Measurements from ENCODE around the gene KLK13.

KLK13 gene, protein sequence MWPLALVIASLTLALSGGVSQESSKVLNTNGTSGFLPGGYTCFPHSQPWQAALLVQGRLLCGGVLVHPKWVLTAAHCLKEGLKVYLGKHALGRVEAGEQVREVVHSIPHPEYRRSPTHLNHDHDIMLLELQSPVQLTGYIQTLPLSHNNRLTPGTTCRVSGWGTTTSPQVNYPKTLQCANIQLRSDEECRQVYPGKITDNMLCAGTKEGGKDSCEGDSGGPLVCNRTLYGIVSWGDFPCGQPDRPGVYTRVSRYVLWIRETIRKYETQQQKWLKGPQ

DNA sequence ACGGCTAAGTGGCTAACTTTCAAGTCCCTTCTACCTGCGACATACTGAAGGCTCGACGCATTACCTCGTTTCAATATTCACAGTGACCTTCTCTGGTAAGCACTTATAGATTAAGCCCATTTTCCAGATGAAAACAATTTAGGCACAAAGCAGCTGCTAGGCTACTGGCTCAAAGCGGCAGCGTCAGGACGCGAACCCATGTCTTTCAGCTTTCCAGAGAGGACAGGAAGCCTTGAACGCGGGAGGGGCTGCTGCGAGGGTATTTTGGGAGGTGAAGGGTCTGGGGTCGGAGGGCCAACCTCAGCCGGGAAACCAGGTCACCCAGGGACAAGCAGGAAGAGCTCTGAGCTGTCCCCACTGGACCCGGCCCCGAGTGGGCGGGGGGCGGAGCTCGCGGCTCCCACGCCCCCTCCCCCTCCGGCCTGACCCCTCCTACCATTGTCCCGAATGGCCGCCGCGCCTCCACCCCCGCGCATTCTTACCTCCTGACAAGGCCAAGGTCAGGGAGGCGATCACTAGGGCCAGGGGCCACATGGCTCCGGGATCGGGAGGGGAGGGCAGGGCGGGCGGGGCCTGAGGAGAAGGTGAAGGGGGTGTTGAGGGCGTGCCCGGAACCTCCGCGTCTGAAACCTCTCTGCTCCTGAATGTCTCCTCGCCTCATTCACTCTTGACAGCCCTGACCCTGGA is at the start of gene KLK13:
KLK13 (minus strand) TSS at position 559 of the 687 bp plus-strand sequence; CDS start at position 534, 25 bp downstream.
- no peak for DNase-seq

DNA sequence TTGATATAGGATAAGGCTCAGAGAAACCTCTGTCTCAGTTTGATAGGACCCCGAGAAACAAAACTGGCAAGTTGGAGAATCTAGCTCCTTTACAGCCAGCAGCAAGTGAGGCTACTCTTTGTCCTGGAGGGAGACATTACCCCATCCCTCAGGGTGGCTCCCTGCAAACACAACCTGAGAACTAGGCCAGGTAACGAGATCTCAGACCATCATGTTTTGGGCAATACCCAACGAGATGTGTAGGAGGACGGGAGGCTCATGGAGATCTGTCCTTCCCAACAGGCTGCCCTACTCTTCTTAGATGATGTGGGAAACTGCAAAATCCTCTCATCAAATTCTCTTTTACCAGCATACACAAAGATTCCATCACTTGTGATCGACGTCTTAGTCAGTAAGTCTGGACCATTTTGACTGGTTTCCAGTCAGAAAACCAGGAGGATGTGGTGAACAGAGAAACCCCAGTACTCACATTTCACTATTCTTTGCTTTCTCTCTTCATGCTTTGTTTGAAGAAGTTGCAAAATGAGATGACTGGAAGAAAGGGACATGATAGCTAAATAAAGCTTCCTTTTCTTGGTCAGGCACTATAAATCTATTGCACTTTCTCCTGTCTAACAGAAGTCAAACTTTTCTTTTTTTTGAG is 49.3 kb upstream of the KLK13 start:
- DNase-seq, result no peak

DNA sequence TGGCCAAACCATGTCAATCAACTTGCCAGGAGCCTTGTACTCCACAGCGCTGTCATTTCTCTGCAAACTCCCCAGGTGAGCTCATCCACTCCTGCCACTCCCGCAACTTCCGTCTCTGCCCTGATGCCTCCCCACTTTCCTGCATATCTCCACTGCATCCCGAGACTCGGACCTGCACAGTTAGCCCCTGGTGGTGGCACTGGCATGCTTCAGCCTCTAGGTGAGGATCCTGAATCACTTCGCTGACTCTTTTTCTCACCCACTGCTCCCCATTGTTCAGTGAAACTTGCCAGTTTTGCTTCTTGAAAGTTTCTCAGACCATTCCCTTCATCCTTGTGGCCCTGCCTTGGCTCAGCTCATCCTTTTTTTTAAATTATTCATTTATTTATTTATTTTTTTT is 46.7 kb upstream of the KLK13 start:
- no peak for DNase-seq

DNA sequence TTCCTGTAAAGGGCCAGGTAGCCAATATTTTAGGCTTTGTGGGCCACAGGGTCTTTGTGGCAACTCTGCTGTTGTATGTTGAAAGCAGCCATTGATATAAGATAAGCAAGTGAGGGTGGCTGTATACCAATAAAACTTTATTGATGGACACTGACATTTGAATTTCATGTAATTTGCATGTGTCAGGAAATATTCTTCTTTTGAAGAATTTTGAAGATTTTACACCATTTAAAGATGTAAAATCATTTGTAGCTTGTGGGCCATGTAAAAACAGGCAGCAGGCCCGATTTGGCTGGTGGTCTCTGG is 45.7 kb upstream of the KLK13 start:
- DNase-seq, result no peak

DNA sequence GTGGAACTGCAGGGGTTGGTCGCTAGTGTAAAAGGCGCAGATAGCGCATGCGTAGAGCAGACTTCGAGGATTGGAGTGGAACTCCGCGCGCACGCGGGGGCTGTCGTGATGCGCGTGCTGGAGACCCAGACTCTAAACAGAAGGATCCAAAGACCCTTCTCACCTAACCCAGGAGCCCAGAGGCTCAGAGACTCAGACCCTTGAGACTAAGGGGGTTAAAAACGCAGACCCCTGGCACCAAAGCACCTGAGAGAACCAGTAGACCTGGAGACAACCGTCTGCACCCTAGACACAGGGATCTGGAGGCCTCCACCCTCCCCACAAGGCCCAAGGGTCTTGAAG is 43.9 kb upstream of the KLK13 start:
- no peak for DNase-seq

DNA sequence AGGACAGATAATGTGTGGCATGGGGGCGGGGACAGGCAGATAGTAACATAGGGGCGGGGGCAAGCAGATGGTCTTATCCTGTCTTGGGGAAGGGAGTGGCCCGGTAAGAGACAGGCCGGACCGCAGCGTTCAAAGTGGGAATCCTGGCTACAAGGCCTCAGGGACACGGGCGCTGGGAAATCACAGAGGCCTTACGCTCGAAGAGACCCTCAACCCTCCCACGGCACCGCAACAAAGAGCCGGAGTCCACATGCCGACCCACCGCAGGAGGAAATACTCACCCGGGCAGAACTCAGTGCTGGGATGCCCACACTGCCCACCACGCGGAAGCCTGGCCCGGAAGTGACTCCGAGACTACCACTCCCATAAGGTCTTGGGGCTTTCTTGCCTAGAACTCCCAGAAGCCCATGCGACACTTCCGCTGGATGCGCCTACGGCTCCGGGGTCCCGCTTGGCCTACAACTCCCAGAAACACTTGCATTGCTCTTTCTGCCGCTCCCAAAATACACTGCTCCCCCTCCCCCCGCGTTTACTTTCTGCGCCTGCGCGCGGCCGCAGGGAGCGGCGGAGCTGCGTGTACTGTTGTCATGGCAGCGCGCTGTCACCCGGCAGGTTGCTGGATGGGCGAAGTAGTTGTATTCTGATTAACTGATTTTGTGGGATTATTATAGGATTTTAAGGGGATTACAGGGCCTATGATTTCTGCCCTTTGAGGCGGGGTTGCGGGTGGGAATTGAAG is 43.3 kb upstream of the KLK13 start, which contains the start of gene CTU1:
CTU1 (minus strand) TSS at position 344 of the 739 bp plus-strand sequence. CDS start 3,840 bp downstream, outside the sequence.
- peak; percentile 98 for DNase-seq

DNA sequence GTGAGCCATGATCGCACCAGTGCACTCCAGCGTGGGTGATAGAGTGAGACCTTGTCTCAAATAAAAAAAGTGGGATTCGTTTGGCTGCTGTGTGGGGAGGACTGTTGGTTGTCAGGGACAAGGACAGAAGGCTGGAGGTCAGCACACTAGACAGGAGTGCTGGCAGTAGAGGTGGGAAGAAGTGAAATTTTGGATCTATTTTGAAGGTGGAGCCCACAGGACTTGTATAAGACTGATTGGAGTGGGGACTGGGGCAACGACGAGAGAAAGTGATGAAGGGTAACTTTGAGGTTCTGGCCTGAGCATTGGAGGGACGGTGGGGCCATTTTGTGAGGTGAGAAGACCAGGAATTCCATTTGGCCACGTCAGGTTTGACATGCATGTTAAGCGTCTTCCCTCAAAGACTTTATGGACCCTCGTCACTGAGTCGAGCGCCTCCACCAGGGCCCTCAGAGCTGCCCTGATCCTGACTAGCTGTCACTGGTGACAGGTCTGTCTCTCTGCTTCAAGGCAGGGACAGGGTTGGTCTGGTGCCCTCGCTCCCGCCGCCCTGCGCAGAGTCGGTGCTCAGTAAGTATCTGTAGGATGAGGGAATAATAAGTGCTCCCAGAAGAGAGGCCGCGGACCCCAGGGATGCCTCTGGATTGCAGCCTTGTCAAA is 42.6 kb upstream of the KLK13 start:
- no peak for DNase-seq

DNA sequence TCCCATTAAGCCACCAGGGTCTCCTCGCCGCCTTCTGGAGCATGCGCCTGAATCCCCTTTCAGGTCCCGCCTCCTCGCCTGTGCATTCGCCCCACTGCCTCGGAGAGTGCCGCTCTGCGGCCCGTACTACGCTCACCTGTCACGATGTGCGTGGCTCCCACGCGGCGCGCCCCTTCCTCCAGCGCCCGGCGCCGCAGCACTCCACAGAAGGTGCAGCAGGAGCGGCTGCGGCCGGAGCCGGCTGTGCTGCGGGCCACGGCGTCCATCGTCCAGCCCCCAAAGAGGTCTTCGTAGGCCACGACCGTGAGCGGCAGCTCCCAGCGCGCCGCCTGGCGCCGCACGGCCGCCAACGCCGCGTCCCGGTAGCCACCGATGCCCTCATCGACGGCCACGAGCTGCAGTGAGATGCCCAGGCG is 39.0 kb upstream of the KLK13 start:
- no peak for DNase-seq

DNA sequence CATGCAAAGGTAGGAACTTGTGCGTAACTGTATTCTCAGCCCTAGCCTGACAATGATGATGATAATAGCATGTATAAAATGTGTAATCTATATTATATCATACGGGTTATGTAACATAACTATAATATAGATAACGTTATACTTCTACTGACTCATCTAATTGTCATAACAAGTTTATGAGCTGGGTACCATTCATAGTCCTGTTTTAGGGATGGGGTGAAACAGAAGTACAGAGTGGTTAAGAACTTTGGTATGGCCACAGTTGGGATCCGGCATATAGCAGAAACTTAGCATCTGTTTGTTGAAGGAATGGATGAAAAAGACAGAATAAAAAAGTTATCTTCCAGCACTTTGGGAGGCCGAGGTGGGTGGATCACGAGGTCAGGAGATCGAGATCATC is 38.1 kb upstream of the KLK13 start:
- DNase-seq, result no peak

DNA sequence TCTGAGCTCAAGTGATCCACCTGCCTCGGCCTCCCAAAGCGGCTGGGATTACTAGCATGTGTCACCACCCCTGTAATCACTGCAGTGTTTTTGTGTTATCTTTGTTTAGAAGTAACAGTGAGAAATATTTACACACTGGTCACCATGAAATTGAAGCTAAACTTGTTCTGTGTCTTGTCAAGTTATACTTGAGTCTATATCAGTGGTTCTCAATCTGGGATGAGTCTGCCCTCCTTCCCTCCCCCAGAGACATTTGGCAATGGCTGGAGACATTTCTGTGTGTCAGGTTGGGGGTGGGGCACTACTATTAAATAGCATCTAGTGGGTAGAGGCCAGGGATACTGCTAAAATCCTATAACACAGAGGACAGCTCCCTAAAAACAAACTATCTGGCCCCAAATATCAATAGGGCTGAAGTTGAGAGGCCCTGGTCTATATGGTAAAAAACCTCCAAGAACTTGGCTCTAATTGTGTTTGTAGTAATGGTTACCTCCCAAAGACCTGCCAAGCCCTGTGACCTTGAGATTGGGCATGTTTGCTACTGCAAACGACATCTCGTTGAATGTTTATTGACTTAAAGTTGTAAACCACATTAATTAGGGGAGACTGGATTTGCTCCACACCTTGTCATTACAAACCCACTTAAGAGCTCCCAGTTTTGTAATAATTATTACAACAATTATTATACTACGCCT is 36.4 kb upstream of the KLK13 start:
- DNase-seq, result no peak

DNA sequence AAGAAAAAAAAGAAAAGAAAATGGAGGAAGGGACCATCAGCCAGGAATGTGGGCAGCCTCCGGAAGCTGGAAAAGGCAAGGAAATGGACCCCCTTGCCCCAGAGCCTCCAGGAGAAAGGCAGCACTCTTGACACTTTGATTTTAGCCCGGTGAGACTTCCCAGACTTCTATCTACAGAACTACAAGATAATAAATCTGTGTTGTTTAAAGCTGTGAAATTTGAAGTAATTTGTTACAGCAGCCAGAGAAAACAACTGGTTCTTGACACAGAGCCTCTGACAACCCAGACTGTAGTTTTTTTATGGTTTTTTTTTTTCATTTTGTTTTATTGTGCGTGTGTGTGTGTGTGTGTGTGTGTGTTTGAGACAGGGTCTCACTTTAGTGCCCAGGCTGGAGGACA is 35.7 kb upstream of the KLK13 start:
- DNase-seq, result no peak

DNA sequence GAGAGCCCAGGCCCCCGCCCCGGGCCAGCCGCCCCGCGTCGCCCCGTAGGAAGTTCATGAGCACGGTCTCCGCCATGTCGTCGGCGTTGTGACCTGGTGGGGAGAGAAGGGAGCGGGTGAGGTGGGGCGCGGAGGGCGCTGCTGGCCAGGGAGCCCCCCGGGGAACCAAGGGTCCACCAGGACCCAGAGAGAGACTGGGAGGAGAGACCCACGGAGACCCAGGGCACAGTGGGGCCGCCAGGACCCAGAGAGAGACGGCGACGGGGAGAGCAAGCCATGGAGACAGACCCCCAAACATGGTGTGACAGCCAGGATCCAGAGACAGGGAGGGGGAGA is 34.1 kb upstream of the KLK13 start:
- DNase-seq, result no peak

DNA sequence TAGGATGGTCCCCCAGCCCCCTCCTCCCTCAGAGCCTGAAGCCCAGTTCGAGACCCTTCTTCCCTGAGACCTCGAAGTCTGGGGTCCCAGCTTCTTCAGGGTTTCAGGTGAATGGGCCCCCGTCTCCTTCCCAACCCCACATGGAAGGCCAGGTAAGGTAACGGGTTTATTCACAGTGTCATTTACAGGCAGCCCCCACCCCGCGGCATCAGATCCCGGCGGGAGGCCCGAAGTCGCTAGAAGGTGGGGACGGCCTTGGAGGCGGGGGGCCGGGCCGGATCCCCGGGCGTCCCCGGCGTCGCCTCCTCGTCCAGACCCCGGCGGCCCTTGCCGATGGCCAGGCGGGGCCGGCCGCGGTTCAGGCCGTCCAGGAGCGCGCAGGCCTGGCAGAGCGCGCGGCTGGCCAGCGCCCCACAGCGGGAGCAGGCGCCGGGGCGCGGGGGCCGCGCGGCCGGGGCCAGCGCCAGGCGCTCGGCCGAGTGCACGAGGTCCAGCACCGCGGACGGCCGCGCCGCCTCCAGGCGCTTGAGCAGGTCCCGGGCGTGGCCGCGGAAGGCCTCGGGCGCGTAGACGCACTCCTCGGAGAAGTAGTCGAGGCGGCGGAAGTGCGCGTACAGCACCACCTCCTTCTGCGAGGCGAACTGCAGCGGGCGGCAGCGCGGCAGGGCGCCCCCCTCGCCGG is 33.6 kb upstream of the KLK13 start:
- no peak for DNase-seq

DNA sequence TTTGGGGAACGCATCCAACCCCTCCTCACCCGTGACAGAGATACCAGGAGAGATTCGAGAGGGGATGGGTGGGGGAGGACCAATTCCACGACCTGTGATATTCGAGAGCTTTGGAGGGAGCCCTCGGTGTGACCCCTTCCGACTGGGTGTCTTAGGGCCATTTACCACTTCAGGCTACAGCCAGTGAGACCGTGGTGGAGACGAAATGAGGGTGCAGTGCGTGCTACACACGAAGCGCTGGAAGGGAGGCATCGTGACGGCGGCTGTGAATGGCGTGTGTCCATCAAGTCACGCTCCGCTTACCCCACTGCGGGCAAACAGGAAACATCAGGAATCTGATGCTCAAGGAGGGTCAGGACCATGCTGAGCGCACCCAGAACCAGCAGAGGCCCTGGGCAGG is 32.9 kb upstream of the KLK13 start:
- no peak for DNase-seq

DNA sequence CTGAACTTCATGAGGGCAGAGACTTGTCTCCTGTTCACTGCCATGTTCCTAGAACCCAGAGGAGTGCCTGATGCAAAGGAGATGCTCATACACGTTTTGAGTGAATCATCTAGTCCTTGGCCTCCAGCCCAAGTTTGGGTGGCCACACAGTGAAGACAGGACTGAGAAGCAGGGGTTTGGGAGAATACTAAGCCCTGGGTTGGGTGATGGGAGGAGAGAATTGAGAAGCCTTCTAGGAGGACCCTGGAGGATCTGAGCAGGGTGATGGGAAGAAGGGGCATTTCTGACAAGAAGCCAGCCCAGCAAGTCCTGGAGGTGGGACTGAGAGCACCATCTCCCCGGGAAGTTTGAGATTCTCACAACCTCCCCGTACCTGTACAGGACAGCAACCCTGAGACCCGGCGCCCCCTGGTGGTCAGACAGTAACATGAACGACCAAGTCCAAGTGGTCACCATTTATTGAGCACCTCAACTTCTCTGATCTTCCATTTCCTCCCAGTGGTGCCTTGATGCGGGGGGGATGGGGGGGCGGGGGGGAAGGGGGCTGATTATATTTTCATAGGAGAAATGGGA is 32.4 kb upstream of the KLK13 start:
- DNase-seq, result no peak

DNA sequence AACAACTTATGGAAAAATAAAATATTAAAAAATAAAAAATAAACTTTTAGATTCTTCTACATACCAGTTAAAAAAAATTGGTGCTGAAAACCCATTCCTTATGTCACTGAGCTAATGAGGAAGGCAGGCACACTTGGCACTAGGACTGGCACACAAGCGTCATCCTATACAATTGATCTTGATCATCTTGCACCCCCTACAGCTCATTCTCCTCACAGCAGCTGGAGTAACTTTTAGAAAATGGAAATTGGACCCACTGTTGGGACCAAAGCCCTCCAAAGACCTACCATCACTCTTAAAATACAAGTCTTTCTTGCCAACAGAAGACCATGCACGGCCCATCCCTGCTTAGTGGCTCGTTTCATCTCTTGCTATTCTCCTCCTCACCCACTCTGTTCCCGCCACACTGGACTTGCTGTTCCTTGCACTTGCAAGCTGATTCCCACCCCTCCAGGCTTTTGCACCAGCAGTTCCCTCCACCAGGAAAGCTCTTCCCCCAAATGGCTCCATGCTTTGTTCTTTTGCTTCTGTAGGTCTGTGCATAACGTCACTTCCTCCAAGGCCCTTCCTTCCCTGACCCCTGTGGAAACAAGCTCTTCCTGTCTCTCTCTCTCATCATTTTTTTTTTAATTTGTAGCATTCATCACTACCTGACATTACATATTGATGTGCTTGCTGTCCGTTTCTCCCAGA is 31.7 kb upstream of the KLK13 start:
- no peak for DNase-seq

DNA sequence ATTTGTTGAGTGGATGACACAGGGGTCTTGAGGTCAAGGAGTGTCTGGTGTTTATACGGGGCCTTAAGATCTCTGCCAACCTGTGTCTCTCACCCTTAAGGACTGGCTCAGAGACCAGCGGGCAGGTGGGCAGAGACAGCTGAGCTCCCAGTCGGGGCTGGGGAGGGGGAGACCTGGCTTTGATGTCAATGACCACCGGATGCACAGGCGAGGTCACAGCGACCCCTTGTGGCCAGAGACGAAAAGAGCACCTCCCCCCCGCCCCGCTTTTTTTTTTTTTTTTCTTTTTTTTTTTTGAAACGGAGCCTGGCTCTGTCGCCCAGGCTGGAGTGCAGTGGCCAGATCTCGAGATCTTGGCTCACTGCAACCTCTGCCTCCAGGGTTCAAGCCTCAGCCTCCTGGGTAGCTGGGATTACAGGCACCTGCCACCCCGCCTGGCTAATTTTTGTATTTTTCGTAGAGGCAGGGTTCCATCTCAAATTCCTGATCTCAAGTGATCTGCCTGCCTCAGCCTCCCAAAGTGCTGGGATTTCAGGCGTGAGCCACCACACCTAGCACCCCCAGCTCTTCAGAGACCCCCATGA is 29.9 kb upstream of the KLK13 start:
- no peak for DNase-seq

DNA sequence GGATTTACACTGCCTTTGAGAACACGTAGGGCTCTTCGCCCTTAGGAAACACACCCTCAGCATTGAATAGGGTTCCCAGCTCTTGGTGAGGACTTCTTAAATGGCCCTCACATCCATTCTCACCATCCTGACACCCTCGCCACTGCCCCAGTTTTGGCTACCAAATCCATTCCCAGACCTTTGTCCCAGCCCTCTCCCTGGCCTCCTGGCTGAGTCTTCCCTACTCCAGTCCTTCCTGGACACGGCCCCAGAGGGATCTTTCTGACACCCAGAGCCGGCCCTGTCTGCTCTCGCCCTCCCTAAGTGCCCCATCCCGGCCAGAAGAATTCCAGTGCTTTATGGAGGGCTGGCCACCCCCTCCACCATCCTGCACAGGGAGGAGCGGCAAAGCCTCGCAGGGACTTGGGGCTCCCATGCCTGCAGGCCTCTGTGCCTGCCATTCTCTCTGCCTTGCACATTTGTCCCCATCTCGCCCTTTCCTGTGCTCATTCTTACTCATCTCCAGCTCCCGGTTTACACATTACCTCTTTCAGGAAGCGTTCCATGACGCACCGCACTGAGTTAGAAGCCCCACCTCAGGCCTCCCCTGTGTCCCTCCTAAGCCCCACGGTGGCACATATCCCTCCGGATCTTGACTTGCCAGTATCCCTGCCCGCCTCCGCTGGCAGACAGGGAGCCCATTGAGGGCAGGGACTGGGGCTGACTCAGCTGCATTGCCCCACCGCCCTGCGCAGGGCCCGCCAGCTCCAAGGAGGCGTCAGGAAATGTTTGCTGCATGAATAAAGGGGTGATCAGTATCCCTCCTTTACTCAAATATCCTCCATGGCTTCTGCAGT is 28.8 kb upstream of the KLK13 start:
- no peak for DNase-seq

DNA sequence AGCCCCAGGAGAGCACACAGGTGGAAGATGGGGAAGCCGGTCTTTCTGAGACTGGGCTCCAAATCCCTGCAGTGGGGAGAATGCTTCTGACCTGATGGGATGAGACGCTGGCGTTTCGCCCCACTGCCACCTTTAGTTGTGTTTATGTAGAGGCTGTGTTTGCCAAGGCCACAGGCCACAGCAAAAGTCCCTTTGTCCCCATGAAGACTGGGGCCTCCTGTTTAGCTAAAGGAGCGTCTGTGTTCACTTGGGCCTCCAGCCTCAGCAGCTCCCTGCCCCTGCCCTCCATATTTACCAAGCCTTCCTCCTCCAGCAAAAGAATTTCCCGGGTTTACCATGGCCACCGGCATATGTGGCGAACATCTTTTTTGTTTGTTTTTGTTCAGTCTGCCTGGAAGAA is 28.2 kb upstream of the KLK13 start:
- DNase-seq, result no peak

All from NCI-H1436 treated with DMSO at 0.1 percent for 48 hours (cell line).